H9 (cell line): ENCODE results near the gene PGAP6. TPM values are rescaled to one million over a fixed set of nuclear protein-coding genes. Genes with fewer than 3 reads are reported as not detected.
A peak's percentile ranks its signal among the peaks of the same experiment; 100 is the strongest.

Experiments used
- DNase-seq: peaks from one replicate; pipeline ENCODE4 v3.0.0-alpha.2; 2017
- H2AFZ ChIP-seq: one replicate; pipeline ENCODE4 v1.6.1; 2013; ENCODE audit warnings: mild to moderate bottlenecking, low read length, control low read depth, moderate library complexity
- H2AK5ac ChIP-seq: 2 replicates; pipeline ENCODE4 v1.6.1; 2013; ENCODE audit warnings: low read length, control low read depth, mixed read lengths; ENCODE audit not compliant: insufficient read length
- H2BK120ac ChIP-seq: one replicate; pipeline ENCODE4 v1.6.1; 2013; ENCODE audit warnings: low read depth, mild to moderate bottlenecking, low read length, control low read depth, inconsistent platforms; ENCODE audit not compliant: poor library complexity, severe bottlenecking
- H2BK12ac ChIP-seq: 2 replicates; pipeline ENCODE4 v1.6.1; 2013; ENCODE audit warnings: low read length, control low read depth, mixed read lengths, low read depth; ENCODE audit not compliant: insufficient read length
- H2BK15ac ChIP-seq: 2 replicates; pipeline ENCODE4 v1.6.1; 2013; ENCODE audit warnings: low read depth, low read length, control low read depth
- H2BK20ac ChIP-seq: one replicate; pipeline ENCODE4 v1.6.1; 2013; ENCODE audit warnings: low read depth, mild to moderate bottlenecking, low read length, control low read depth, inconsistent platforms; ENCODE audit not compliant: poor library complexity, severe bottlenecking
- H2BK5ac ChIP-seq: 2 replicates; pipeline ENCODE4 v1.6.1; 2013; ENCODE audit warnings: low read length, control low read depth, mixed read lengths; ENCODE audit not compliant: insufficient read length
- H3K14ac ChIP-seq: 2 replicates; pipeline ENCODE4 v1.6.1; 2013; ENCODE audit warnings: low read length, control low read depth; ENCODE audit not compliant: insufficient read depth
- H3K18ac ChIP-seq: 2 replicates; pipeline ENCODE4 v1.6.1; 2013; ENCODE audit warnings: low read depth, mild to moderate bottlenecking, mixed read lengths, low read length, control low read depth; ENCODE audit not compliant: insufficient read length
- H3K23ac ChIP-seq: 2 replicates; pipeline ENCODE4 v1.6.1; 2013; ENCODE audit warnings: low read length, control low read depth, mixed read lengths, low read depth; ENCODE audit not compliant: insufficient read length
- H3K23me2 ChIP-seq: 2 replicates; pipeline ENCODE4 v1.6.1; 2013; ENCODE audit warnings: low read depth, mild to moderate bottlenecking, mixed read lengths, low read length, control low read depth; ENCODE audit not compliant: insufficient read length, poor library complexity, severe bottlenecking
- H3K27ac ChIP-seq: 2 replicates; pipeline ENCODE4 v1.5.1; 2013; ENCODE audit warnings: low read length, control low read depth, mixed read lengths, low read depth; ENCODE audit not compliant: insufficient read length
- H3K27me3 ChIP-seq: 2 replicates; pipeline ENCODE4 v1.6.1; 2013; ENCODE audit warnings: low read length, control low read depth, inconsistent platforms; ENCODE audit not compliant: insufficient read depth
- H3K4ac ChIP-seq: 2 replicates; pipeline ENCODE4 v1.6.1; 2013; ENCODE audit warnings: low read depth, mild to moderate bottlenecking, control low read depth, inconsistent platforms, low read length, moderate library complexity
- H3K4me1 ChIP-seq: 2 replicates; pipeline ENCODE4 v1.6.1; 2013; ENCODE audit warnings: low read length, control low read depth, inconsistent platforms; ENCODE audit not compliant: insufficient read depth
- H3K4me2 ChIP-seq: 2 replicates; pipeline ENCODE4 v1.6.1; 2013; ENCODE audit warnings: low read length, control low read depth, mixed read lengths; ENCODE audit not compliant: insufficient read length, insufficient read depth
- H3K56ac ChIP-seq: 2 replicates; pipeline ENCODE4 v1.6.1; 2013; ENCODE audit warnings: low read depth, mild to moderate bottlenecking, mixed read lengths, low read length, control low read depth; ENCODE audit not compliant: insufficient read length
- H3K79me1 ChIP-seq: 2 replicates; pipeline ENCODE4 v1.6.1; 2013; ENCODE audit warnings: low read depth, mild to moderate bottlenecking, moderate library complexity, low read length, control low read depth, inconsistent platforms; ENCODE audit not compliant: insufficient read depth, poor library complexity, severe bottlenecking
- H3K79me2 ChIP-seq: 2 replicates; pipeline ENCODE4 v1.6.1; 2013; ENCODE audit warnings: low read length, control low read depth, inconsistent platforms; ENCODE audit not compliant: insufficient read depth
- H3K9ac ChIP-seq: 2 replicates; pipeline ENCODE4 v1.6.1; 2013; ENCODE audit warnings: low read length, control low read depth, mixed read lengths; ENCODE audit not compliant: insufficient read length; ENCODE audit errors: extremely low read depth
- H3K9me3 ChIP-seq: one replicate; pipeline ENCODE4 v1.6.1; 2013; ENCODE audit warnings: low read depth, low read length, inconsistent platforms; ENCODE audit not compliant: control insufficient read depth
- H3T11ph ChIP-seq: one replicate; pipeline ENCODE4 v1.6.1; 2013; ENCODE audit warnings: mild to moderate bottlenecking, low read length, control low read depth, inconsistent platforms
- H4K20me1 ChIP-seq: one replicate; pipeline ENCODE4 v1.6.1; 2013; ENCODE audit not compliant: control insufficient read depth, insufficient read length, insufficient read depth
- H4K5ac ChIP-seq: 2 replicates; pipeline ENCODE4 v1.6.1; 2013; ENCODE audit warnings: low read depth, mild to moderate bottlenecking, mixed read lengths, low read length, control low read depth; ENCODE audit not compliant: insufficient read length
- H4K8ac ChIP-seq: replicated peaks from 2 replicates; pipeline ENCODE4 v1.6.1; 2013; ENCODE audit warnings: low read length, control low read depth, mixed read lengths, low read depth; ENCODE audit not compliant: insufficient read length
- H4K91ac ChIP-seq: 2 replicates; pipeline ENCODE4 v1.6.1; 2013; ENCODE audit warnings: low read depth, mild to moderate bottlenecking, moderate library complexity, mixed read lengths, low read length, control low read depth; ENCODE audit not compliant: insufficient read length
- H3K27ac Mint-ChIP-seq, 3 experiments: 2 replicates in 2 of 3; 3 replicates in 1 of 3; pipeline ENCODE4 v1.8.0; 2020 to 2021; ENCODE audit warnings: mixed read lengths in 3 of 3, mild to moderate bottlenecking in 1 of 3, moderate library complexity in 1 of 3
- H3K27me3 Mint-ChIP-seq: 2 replicates; pipeline ENCODE4 v1.8.0; 2021; ENCODE audit warnings: low read depth, mild to moderate bottlenecking, moderate library complexity, mixed read lengths
- H3K36me3 Mint-ChIP-seq, 3 experiments: 2 replicates in 2 of 3; 3 replicates in 1 of 3; pipeline ENCODE4 v1.8.0; 2020 to 2021; ENCODE audit warnings: low read depth in 3 of 3, mixed read lengths in 3 of 3; ENCODE audit not compliant: insufficient read depth in 1 of 3
- H3K4me1 Mint-ChIP-seq, 2 experiments: 2 replicates each; pipeline ENCODE4 v1.8.0; 2020; ENCODE audit warnings: mixed read lengths in 2 of 2
- H3K4me3 Mint-ChIP-seq, 2 experiments: 2 replicates in 1 of 2; 3 replicates in 1 of 2; pipeline ENCODE4 v1.8.0; 2020 to 2021; ENCODE audit warnings: mild to moderate bottlenecking in 2 of 2, mixed read lengths in 2 of 2, moderate library complexity in 1 of 2
- H3K9me3 Mint-ChIP-seq, 2 experiments: 2 replicates in 1 of 2; 3 replicates in 1 of 2; pipeline ENCODE4 v1.8.0; 2020; ENCODE audit warnings: mild to moderate bottlenecking in 2 of 2, mixed read lengths in 2 of 2, moderate library complexity in 1 of 2
- WGBS: extraction: QIAGEN DNeasy Blood & Tissue Kit; methylation state at CpG from one replicate; pipeline ENCODE4 v1.1.7; 2013; ENCODE audit warnings: missing lambda C conversion rate, low lambda C conversion rate, mixed read lengths; ENCODE audit not compliant: insufficient read length; ENCODE audit errors: extremely low coverage; 5-methylcytosine and 5-hydroxymethylcytosine counted together
- total RNA-seq: library from RNA; stranded (reverse); gene quantifications from 2 replicates; pipeline ENCODE4 v1.2.1, GENCODE V29; 2021
- TF ChIP-seq, protein P1 (sequence below): fragments of 200-600 bp; sonication (generic); conservative IDR thresholded peaks from 3 replicates; pipeline ENCODE4 v1.8.0; 2021; ENCODE audit warnings: antibody characterized with exemption, mild to moderate bottlenecking

The PGAP6 gene
- total RNA-seq, 1 experiment from 2014 or later, result 111 TPM

DNA sequence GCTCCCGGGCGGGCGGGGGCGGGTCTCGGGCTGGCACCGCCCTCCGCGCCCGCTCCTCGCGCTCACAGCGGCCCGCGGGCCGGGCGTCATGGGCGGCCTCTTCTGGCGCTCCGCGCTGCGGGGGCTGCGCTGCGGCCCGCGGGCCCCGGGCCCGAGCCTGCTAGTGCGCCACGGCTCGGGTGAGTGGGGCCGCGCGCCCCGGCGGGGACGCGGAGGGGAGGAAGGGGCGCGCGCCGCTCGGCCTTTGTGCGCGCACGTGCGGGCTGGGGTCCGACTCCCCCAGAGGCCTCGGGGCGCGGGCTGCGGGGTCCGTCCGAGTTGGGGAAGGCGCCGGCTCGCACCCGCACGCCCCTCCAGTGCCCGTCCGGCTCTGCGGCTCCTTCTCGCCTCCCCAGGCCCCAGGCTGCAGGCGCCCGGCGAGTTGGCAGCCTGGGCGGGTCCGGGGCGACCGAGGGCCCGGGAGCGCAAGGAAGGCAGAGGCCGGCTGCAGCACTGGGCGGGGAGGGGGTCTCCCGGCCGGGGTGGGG is 15.4 kb upstream of the PGAP6 start, which contains the start of gene NME4:
Gene NME4 (plus strand): TSS at position 65 of the 527 bp plus-strand sequence. CDS start 24 bp downstream, at position 89.
- H3K4me1 ChIP-seq, result peaks cover 2% of the 10 kb centered on the region; the same call in 1 of the 2 replicates
- H3K9ac ChIP-seq, result no peak within 1 kb of the TSS
- no peak within 1 kb of the TSS for H3K27ac ChIP-seq
- H3K9me3 Mint-ChIP-seq, result peaks cover 2 to 9% of the 10 kb centered on the region in 2 experiments
- no peak within 1 kb of the TSS for H4K8ac ChIP-seq
- no peak within 1 kb of the TSS for H3K56ac ChIP-seq
- no peak within 1 kb of the TSS for H4K5ac ChIP-seq
- H3K27me3 Mint-ChIP-seq, result no peaks in the 10 kb centered on the region
- no peaks in the 10 kb centered on the region for H3K79me1 ChIP-seq
- no peak within 1 kb of the TSS for H4K91ac ChIP-seq
- H2AK5ac ChIP-seq, result no peak within 1 kb of the TSS
- H2BK15ac ChIP-seq, result no peak within 1 kb of the TSS
- H3K14ac ChIP-seq, result peak within 1 kb of the TSS; percentile 80
- H3K27ac Mint-ChIP-seq, result peak within 1 kb of the TSS; percentile 96 to 97 (median 97)
- DNase-seq, result peak; percentile 66
- no peaks in the 10 kb centered on the region for H3K23me2 ChIP-seq
- H2BK120ac ChIP-seq, result no peak within 1 kb of the TSS
- no CpG with 5 or more reads among the region's 75 CpGs for WGBS
- no peak within 1 kb of the TSS for H3K4ac ChIP-seq
- H3K18ac ChIP-seq, result peak within 1 kb of the TSS; percentile 11
- no peaks in the 10 kb centered on the region for H3K27me3 ChIP-seq
- H2BK12ac ChIP-seq, result no peak within 1 kb of the TSS
- peaks cover 2% of the 10 kb centered on the region for H4K20me1 ChIP-seq
- peak within 1 kb of the TSS; percentile 80 to 94 for H3K4me3 Mint-ChIP-seq
- TF ChIP-seq, protein P1, sequence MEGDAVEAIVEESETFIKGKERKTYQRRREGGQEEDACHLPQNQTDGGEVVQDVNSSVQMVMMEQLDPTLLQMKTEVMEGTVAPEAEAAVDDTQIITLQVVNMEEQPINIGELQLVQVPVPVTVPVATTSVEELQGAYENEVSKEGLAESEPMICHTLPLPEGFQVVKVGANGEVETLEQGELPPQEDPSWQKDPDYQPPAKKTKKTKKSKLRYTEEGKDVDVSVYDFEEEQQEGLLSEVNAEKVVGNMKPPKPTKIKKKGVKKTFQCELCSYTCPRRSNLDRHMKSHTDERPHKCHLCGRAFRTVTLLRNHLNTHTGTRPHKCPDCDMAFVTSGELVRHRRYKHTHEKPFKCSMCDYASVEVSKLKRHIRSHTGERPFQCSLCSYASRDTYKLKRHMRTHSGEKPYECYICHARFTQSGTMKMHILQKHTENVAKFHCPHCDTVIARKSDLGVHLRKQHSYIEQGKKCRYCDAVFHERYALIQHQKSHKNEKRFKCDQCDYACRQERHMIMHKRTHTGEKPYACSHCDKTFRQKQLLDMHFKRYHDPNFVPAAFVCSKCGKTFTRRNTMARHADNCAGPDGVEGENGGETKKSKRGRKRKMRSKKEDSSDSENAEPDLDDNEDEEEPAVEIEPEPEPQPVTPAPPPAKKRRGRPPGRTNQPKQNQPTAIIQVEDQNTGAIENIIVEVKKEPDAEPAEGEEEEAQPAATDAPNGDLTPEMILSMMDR, result no peak
- peaks cover 22 to 24% of the 10 kb centered on the region in 2 experiments for H3K4me1 Mint-ChIP-seq
- peaks cover 18 to 30% (median 29%) of the 10 kb centered on the region in 3 experiments for H3K36me3 Mint-ChIP-seq
- no peak within 1 kb of the TSS for H2AFZ ChIP-seq
- no peaks in the 10 kb centered on the region for H3K79me2 ChIP-seq
- H2BK20ac ChIP-seq, result no peak within 1 kb of the TSS
- H3K23ac ChIP-seq, result no peak within 1 kb of the TSS
- no peaks in the 10 kb centered on the region for H3K9me3 ChIP-seq
- no peak within 1 kb of the TSS for H3T11ph ChIP-seq
- peak within 1 kb of the TSS; percentile 36 for H3K4me2 ChIP-seq
- no peak within 1 kb of the TSS for H2BK5ac ChIP-seq
